HG03439 (cell line): ENCODE results near the gene EIF2B5.
A peak's percentile ranks its signal among the peaks of the same experiment; 100 is the strongest.
"Not testable (repeated sequence)": the region's sequence is repeated elsewhere in the genome, so short reads cannot be mapped to it uniquely, and the experiment has no call there.

Experiments
- ATAC-seq: cut with Tn5 transposase; IDR thresholded peaks from one replicate; pipeline ENCODE4 v1.9.1; 2021; ENCODE audit warnings: mild to moderate bottlenecking, moderate library complexity; ENCODE audit not compliant: unreplicated experiment

The EIF2B5 gene

GRCh38 chr3:184135149-184135910 lies at the start of gene EIF2B5:
Gene EIF2B5, plus strand, starts transcription at chr3:184135358. Its CDS starts 28 bp downstream, at chr3:184135386.
- ATAC-seq = peak; percentile 84

GRCh38 chr3:184085389-184085852 lies 49.7 kb upstream of the EIF2B5 start:
- no peak for ATAC-seq

GRCh38 chr3:184092199-184092598 lies 43.0 kb upstream of the EIF2B5 start:
- ATAC-seq = no peak

- no peak for ATAC-seq
These were observed 38.3 kb upstream of the EIF2B5 start, which contains the start of gene HTR3E for GRCh38 chr3:184096811-184097383. Gene HTR3E, plus strand, starts transcription at chr3:184097064. Its CDS starts 466 bp downstream, at chr3:184097530.

GRCh38 chr3:184097556-184097955 lies 37.6 kb upstream of the EIF2B5 start:
- no peak for ATAC-seq

GRCh38 chr3:184099806-184100686 lies 35.1 kb upstream of the EIF2B5 start:
- no peak for ATAC-seq

- ATAC-seq = no peak
These were observed 24.8 kb upstream of the EIF2B5 start for GRCh38 chr3:184110316-184110725.

- ATAC-seq = no peak
These were observed 19.1 kb upstream of the EIF2B5 start for GRCh38 chr3:184116017-184116416.

- no peak for ATAC-seq
These were observed 17.5 kb upstream of the EIF2B5 start for GRCh38 chr3:184117636-184118035.

GRCh38 chr3:184121031-184121430 lies 14.1 kb upstream of the EIF2B5 start:
- not testable (repeated sequence) for ATAC-seq

- ATAC-seq = no peak
These were observed 9.2 kb upstream of the EIF2B5 start for GRCh38 chr3:184126006-184126405.

- ATAC-seq = no peak
These were observed 6.1 kb upstream of the EIF2B5 start for GRCh38 chr3:184129012-184129411.

GRCh38 chr3:184132945-184133344 lies 2.2 kb upstream of the EIF2B5 start:
- no peak for ATAC-seq

- no peak for ATAC-seq
These were observed 1.1 kb upstream of the EIF2B5 start for GRCh38 chr3:184133840-184134745.

- no peak for ATAC-seq
These were observed 411 bp upstream of the EIF2B5 start for GRCh38 chr3:184134746-184135148.

- ATAC-seq = no peak
These were observed 728 bp downstream of the EIF2B5 start for GRCh38 chr3:184135911-184136260.

GRCh38 chr3:184140436-184140835 lies 5.3 kb downstream of the EIF2B5 start:
- ATAC-seq = no peak

GRCh38 chr3:184142199-184142598 lies 7.0 kb downstream of the EIF2B5 start:
- ATAC-seq = no peak

GRCh38 chr3:184143327-184143726 lies 8.2 kb downstream of the EIF2B5 start:
- ATAC-seq = no peak

GRCh38 chr3:184144505-184144904 lies 9.3 kb downstream of the EIF2B5 start:
- no peak for ATAC-seq
